Hepatocyte (in vitro differentiated cells): Measurements from ENCODE around the gene ERV3-1. TPM values are rescaled to one million over a fixed set of nuclear protein-coding genes. Genes with fewer than 3 reads are reported as not detected.
"Not testable (repeated sequence)": the region's sequence is repeated elsewhere in the genome, so short reads cannot be mapped to it uniquely, and the experiment has no call there.

Experiments used
- DNase-seq: peaks from one replicate; pipeline ENCODE4 v3.0.0-alpha.2; 2016; ENCODE audit warnings: low spot score
- H2AFZ ChIP-seq: fragments of 200-600 bp; sonication (generic); 2 replicates; pipeline ENCODE4 v1.6.0; 2016; ENCODE audit warnings: antibody characterized with exemption, mild to moderate bottlenecking
- H3K27ac ChIP-seq: fragments of 200-600 bp; sonication (generic); 2 replicates; pipeline ENCODE4 v1.5.1; 2016; ENCODE audit warnings: mild to moderate bottlenecking
- H3K27me3 ChIP-seq: fragments of 200-600 bp; sonication (generic); 2 replicates; pipeline ENCODE4 v1.6.1; 2016
- H3K36me3 ChIP-seq: fragments of 200-600 bp; sonication (generic); replicated peaks from 2 replicates; pipeline ENCODE4 v1.5.1; 2016; ENCODE audit warnings: low read depth; ENCODE audit not compliant: insufficient read depth
- H3K4me1 ChIP-seq: fragments of 200-600 bp; sonication (generic); 2 replicates; pipeline ENCODE4 v1.5.1; 2016; ENCODE audit warnings: mild to moderate bottlenecking, moderate library complexity; ENCODE audit not compliant: insufficient read depth
- H3K4me2 ChIP-seq: fragments of 200-600 bp; sonication (generic); 2 replicates; pipeline ENCODE4 v1.6.0; 2016
- H3K4me3 ChIP-seq: fragments of 200-600 bp; sonication (generic); 2 replicates; pipeline ENCODE4 v1.5.1; 2016; ENCODE audit warnings: mild to moderate bottlenecking
- H3K79me2 ChIP-seq: fragments of 200-600 bp; sonication (generic); 2 replicates; pipeline ENCODE4 v1.6.0; 2017; ENCODE audit warnings: mild to moderate bottlenecking
- H3K9me2 ChIP-seq: fragments of 200-600 bp; sonication (generic); replicated peaks from 2 replicates; pipeline ENCODE4 v1.6.0; 2017; ENCODE audit warnings: mild to moderate bottlenecking; ENCODE audit not compliant: insufficient read depth
- H3K9me3 ChIP-seq: fragments of 200-600 bp; sonication (generic); 2 replicates; pipeline ENCODE4 v1.5.1; 2016; ENCODE audit warnings: low read depth, mild to moderate bottlenecking
- H4K20me1 ChIP-seq: fragments of 200-600 bp; sonication (generic); 2 replicates; pipeline ENCODE4 v1.6.0; 2016; ENCODE audit warnings: mild to moderate bottlenecking; ENCODE audit not compliant: insufficient read depth, poor library complexity, severe bottlenecking
- EZH2 ChIP-seq: fragments of 200-600 bp; sonication (generic); IDR thresholded peaks from 2 replicates; pipeline ENCODE4 v1.6.1; 2016; ENCODE audit warnings: antibody characterized with exemption, mild to moderate bottlenecking, borderline replicate concordance
- EZH2phosphoT487 ChIP-seq: fragments of 200-600 bp; sonication (generic); IDR thresholded peaks from one replicate; pipeline ENCODE4 v1.6.1; 2018; ENCODE audit warnings: antibody characterized with exemption, mild to moderate bottlenecking, low read depth, moderate library complexity; ENCODE audit not compliant: unreplicated experiment, severe bottlenecking
- WGBS: methylation state at CpG from one replicate; pipeline ENCODE4 v1.1.6; 2016; ENCODE audit warnings: low lambda C conversion rate; ENCODE audit errors: missing lambda C conversion rate; 5-methylcytosine and 5-hydroxymethylcytosine counted together
- polyA plus RNA-seq: library from polyadenylated mRNA; unstranded; fragments of >200 nt; fragmentation: Nextera tagmentation; extraction: Ambion mirVana; gene quantifications from 2 replicates; pipeline ENCODE4 v1.2.1, GENCODE V29; 2016
- total RNA-seq: library from RNA; depleted of rRNA; stranded (reverse); fragments of >200 nt; gene quantifications from 2 replicates; pipeline ENCODE4 v1.2.3, GENCODE V29; 2014
- TF ChIP-seq, protein P1 (sequence below): fragments of 200-600 bp; sonication (generic); IDR thresholded peaks from 2 replicates; pipeline ENCODE4 v1.5.1; 2016; ENCODE audit warnings: antibody characterized with exemption, mild to moderate bottlenecking; ENCODE audit not compliant: poor library complexity

Gene ERV3-1
- total and polyA plus RNA-seq, 2 experiments from 2014 or later, result 18.6 to 21.8 TPM

DNA sequence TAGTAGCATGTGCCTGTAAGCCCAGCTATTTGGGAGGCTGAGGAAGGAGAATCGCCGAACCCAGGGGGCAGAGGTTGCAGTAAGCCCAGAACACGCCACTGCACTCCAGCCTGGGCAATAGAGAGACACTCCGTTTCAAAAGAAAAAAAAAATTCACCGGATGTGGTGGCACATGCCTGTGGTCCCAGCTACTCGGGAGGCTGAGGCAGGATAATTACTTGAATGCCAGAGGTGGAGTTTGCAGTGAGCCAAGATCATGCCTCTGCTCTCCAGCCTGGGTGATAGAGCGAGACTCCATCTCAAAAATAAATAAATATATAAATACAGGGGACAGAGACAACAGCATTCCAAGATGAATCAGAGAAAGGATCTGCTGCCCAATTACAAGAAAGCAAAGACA, 3.4 kb upstream of the ERV3-1 start:
- not testable (repeated sequence) for H3K27me3 ChIP-seq, H4K20me1 ChIP-seq, H3K4me2 ChIP-seq, DNase-seq, H3K9me2 ChIP-seq, H3K36me3 ChIP-seq, H3K4me3 ChIP-seq, H2AFZ ChIP-seq, H3K9me3 ChIP-seq, H3K27ac ChIP-seq, H3K4me1 ChIP-seq
- H3K79me2 ChIP-seq, result peaks cover 12% of the 10 kb centered on the region
- 92% methylated on average over 7 of the region's 7 CpGs for WGBS

DNA sequence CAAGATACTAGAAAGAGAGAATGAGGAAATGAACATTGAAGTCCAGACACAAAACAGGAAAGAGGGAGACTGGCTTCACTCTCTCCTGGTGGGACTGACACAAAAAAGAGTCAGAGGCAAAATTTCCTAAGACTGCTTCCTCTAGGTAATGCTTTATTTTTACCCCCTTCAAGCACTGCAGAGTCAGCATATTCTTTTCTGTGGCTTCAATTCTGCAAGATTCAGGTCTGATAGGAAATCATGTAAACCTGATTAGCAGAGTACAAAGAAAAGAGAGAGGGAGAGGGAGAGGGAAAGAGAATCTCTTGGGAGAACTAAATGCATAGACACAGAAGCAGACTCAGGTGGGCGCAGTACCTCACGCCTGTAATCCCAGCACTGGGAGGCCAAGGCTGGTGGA, 2.9 kb upstream of the ERV3-1 start:
- not testable (repeated sequence) for H3K36me3 ChIP-seq, H3K4me1 ChIP-seq, H3K4me2 ChIP-seq, H3K9me3 ChIP-seq, H3K4me3 ChIP-seq, H3K9me2 ChIP-seq, H2AFZ ChIP-seq, H4K20me1 ChIP-seq, H3K27me3 ChIP-seq, DNase-seq, H3K27ac ChIP-seq
- 88% methylated on average over 2 of the region's 2 CpGs for WGBS
- peaks cover 17% of the 10 kb centered on the region for H3K79me2 ChIP-seq

DNA sequence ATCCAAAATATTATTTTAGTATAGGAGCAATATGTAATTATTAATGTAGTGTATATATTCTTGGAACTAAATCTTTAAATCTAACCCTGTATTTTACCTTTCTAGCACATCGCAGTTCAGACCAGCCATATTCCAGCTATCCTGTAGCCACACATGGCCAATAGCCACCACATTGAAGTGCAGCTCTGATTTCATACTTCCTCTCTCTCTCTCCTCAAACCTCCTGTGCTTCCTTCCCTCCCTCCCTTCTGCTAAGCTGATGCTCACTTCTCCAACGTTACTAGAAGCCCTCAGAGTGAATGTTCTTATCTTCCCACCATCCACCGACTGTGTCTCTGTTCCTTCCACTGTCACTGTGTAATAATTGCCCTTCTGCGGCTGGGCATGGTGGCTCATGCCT, 549 bp upstream of the ERV3-1 start:
- WGBS, result 82% methylated on average over 4 of the region's 4 CpGs
- H3K27me3 ChIP-seq, H3K4me1 ChIP-seq, DNase-seq, H3K9me3 ChIP-seq, H4K20me1 ChIP-seq, H3K36me3 ChIP-seq, H3K9me2 ChIP-seq, H3K4me3 ChIP-seq: not testable (repeated sequence)
- Histone ChIP-seq H3K27ac (peak overlapping the region; percentile 54), H2AFZ (peak overlapping the region; percentile 79), H3K79me2 (peaks cover 41% of the 10 kb centered on the region), H3K4me2 (peak overlapping the region; percentile 39)

DNA sequence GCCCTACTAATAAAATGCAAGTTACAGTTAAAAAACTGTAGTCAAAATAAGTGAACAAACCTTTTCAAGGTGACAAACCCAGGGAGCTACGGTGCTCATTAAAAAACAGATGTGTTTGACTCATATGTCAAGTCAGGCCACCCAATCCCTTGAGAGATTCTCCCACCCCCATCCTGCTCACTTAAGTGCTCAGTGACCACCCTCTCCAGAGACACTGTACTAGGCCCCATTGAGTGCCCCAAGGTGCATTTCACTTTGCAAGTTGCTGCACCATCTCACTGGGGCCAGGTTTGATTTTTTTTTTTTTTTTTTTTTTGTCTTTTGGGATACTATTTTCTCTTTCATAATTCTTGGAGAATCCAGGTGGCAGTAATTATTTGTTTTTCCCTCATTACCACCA, 1.9 kb downstream of the ERV3-1 start:
- WGBS, result 86% methylated on average over 1 of the region's 1 CpG
- H3K27me3 ChIP-seq, result no peaks in the 10 kb centered on the region
- TF ChIP-seq, protein P1, sequence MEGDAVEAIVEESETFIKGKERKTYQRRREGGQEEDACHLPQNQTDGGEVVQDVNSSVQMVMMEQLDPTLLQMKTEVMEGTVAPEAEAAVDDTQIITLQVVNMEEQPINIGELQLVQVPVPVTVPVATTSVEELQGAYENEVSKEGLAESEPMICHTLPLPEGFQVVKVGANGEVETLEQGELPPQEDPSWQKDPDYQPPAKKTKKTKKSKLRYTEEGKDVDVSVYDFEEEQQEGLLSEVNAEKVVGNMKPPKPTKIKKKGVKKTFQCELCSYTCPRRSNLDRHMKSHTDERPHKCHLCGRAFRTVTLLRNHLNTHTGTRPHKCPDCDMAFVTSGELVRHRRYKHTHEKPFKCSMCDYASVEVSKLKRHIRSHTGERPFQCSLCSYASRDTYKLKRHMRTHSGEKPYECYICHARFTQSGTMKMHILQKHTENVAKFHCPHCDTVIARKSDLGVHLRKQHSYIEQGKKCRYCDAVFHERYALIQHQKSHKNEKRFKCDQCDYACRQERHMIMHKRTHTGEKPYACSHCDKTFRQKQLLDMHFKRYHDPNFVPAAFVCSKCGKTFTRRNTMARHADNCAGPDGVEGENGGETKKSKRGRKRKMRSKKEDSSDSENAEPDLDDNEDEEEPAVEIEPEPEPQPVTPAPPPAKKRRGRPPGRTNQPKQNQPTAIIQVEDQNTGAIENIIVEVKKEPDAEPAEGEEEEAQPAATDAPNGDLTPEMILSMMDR, result no peak
- no peak for TF ChIP-seq EZH2
- no peak for TF ChIP-seq EZH2phosphoT487
- peak overlapping the region; percentile 77 for H3K4me2 ChIP-seq
- peaks cover 5% of the 10 kb centered on the region for H3K4me1 ChIP-seq
- DNase-seq, result no peak
- no peaks in the 10 kb centered on the region for H3K36me3 ChIP-seq
- H3K4me3 ChIP-seq, result no peak overlapping the region
- no peaks in the 10 kb centered on the region for H4K20me1 ChIP-seq
- peaks cover 10% of the 10 kb centered on the region for H3K9me3 ChIP-seq
- H2AFZ ChIP-seq, result no peak overlapping the region
- H3K27ac ChIP-seq, result no peak overlapping the region
- H3K79me2 ChIP-seq, result peaks cover 59% of the 10 kb centered on the region
- no peaks in the 10 kb centered on the region for H3K9me2 ChIP-seq

DNA sequence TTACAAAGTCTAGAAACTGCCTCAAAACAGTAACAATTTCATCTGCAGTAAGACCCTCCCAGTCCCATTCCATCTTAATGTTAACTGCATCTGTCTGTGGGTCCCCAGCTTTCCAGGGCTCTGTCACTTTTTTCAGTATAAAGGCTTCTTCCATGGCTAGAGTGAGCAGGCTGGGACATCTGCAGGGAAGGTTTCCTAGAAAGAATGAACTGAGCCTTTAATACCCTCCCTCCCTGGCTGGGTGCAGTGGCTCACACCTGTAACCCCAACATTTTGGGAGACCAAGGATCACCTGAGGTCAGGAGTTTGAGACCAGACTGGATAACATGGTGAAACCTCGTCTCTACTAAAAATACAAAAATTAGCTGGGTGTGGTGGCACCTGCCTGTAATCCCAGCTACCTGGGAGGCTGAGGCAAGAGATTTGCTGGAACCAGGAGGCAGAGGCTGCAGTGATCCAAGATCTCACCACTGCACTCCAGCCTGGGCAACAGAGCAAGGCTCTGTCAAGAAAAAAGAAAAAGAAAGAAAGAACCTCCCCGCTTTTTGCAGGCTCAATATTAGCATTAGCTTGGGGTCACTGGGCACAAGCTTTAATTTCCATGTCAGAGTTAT, 3.4 kb downstream of the ERV3-1 start:
- Histone ChIP-seq H2AFZ (no peak overlapping the region), H3K36me3 (no peaks in the 10 kb centered on the region), H3K4me2 (no peak overlapping the region), H4K20me1 (no peaks in the 10 kb centered on the region), H3K9me2 (no peaks in the 10 kb centered on the region), H3K4me3 (no peak overlapping the region), H3K79me2 (peaks cover 59% of the 10 kb centered on the region), H3K9me3 (peaks cover 19% of the 10 kb centered on the region), H3K27ac (no peak overlapping the region), H3K4me1 (peaks cover 5% of the 10 kb centered on the region), H3K27me3 (no peaks in the 10 kb centered on the region)
- no peak for DNase-seq
- WGBS, result 98% methylated on average over 2 of the region's 2 CpGs
- TF ChIP-seq EZH2 (no peak), EZH2phosphoT487 (no peak)
- TF ChIP-seq, protein P1, result no peak
